ENCODE results near the gene OSTN.
A peak's percentile ranks its signal among the peaks of the same experiment; 100 is the strongest.

The OSTN gene

DNA sequence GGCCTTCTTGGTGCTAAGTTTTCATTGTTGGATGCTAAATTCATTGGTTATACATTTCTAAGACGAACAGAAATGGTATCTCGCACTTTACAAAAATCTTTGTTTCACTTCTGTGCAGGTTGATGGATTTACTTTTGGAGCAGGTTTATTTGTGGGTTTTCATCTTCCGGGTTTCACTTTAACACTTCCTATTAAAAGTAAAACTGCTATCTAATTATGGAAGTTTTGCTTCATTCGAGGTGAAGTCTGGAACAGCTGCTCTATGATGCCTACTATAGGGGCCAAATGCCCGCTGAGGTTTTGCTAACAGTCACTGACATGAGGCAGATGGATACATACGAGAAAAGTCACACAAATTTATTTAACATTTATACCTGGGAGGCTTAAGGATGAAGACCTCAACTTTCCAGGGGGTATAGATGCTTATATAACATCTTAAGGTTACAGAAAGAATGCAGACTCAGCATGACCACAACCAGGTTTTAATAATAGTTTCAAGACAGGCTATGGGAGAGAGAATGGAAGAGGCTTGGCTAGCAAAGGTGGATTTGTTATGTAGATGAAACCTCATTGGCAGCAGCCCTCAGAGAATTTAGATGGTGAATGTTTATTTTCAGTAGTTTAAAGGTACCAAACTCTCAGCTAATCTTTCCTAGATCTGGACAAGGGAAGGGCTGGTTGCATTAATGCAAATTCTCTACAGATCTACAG, 54.2 kb downstream of the OSTN start:
- no peaks in the 10 kb centered on the region for H3K9me3 ChIP-seq (ENCODE audit: control insufficient read depth, insufficient read depth, low read length)
- H3K36me3 ChIP-seq (ENCODE audit: control insufficient read depth, insufficient read depth, low read length), result no peaks in the 10 kb centered on the region
- H3K27me3 ChIP-seq (ENCODE audit: control insufficient read depth, insufficient read depth, low read length), result no peaks in the 10 kb centered on the region
- peak overlapping the region; percentile 73 for H3K27ac ChIP-seq (ENCODE audit: low read depth, low read length)
- no peak overlapping the region for H3K9ac ChIP-seq (ENCODE audit: low read depth, low read length)
- H3K4me3 ChIP-seq (ENCODE audit: low read depth, low read length), result peak overlapping the region; percentile 3; the same call in 1 of the 2 replicates
- peaks cover 62% of the 10 kb centered on the region for H3K4me1 ChIP-seq (ENCODE audit: control insufficient read depth, insufficient read depth, low read length)

DNA sequence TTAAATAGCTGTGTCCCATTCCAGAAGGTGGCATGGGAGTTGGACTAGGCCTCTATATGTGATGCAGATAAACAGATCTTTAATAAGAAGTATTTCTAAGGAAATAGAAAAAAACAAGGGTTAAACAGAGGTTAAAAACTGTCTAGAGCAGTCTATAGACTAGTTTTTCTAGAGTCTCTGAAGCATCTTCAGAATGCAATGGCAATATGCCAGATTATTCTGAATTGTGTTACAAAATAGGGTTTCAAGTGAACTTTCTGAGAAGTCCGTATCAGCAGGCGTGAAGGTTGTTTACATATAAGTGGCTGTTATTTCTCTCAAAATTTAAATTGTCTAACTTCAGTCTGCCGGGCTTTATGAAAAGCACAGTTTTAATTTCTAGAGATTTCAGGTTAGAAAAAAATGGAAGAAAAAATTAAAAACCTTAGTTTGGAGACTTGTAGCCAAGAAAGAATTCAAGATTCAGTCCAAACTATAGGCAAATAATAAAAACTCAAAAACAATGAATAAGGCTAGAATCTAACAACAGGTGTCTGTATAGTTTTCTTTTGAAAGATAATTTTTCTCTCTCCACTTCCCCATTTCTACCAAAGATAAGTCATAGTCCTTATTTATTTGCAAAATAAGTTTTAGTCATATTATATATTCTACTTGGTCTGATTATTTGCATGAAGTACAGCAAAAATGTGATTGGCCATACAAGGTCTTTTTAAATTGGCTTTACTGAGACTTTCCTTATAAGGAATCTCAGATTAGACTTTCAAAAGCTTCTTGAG, 55.2 kb downstream of the OSTN start:
- no peak overlapping the region for H3K9ac ChIP-seq (ENCODE audit: low read depth, low read length)
- H3K27me3 ChIP-seq (ENCODE audit: control insufficient read depth, insufficient read depth, low read length), result no peaks in the 10 kb centered on the region
- peak overlapping the region; percentile 71 for H3K27ac ChIP-seq (ENCODE audit: low read depth, low read length)
- H3K9me3 ChIP-seq (ENCODE audit: control insufficient read depth, insufficient read depth, low read length), result no peaks in the 10 kb centered on the region
- no peak overlapping the region for H3K4me3 ChIP-seq (ENCODE audit: low read depth, low read length)
- peaks cover 69% of the 10 kb centered on the region for H3K4me1 ChIP-seq (ENCODE audit: control insufficient read depth, insufficient read depth, low read length)
- no peaks in the 10 kb centered on the region for H3K36me3 ChIP-seq (ENCODE audit: control insufficient read depth, insufficient read depth, low read length)

GRCh38 chr3:191255156-191255555, 56.1 kb downstream of the OSTN start:
- H3K27me3 ChIP-seq (ENCODE audit: control insufficient read depth, insufficient read depth, low read length), result no peaks in the 10 kb centered on the region
- H3K4me3 ChIP-seq (ENCODE audit: low read depth, low read length), result no peak overlapping the region
- H3K27ac ChIP-seq (ENCODE audit: low read depth, low read length), result no peak overlapping the region
- H3K4me1 ChIP-seq (ENCODE audit: control insufficient read depth, insufficient read depth, low read length), result peaks cover 61% of the 10 kb centered on the region
- no peaks in the 10 kb centered on the region for H3K9me3 ChIP-seq (ENCODE audit: control insufficient read depth, insufficient read depth, low read length)
- H3K36me3 ChIP-seq (ENCODE audit: control insufficient read depth, insufficient read depth, low read length), result no peaks in the 10 kb centered on the region
- H3K9ac ChIP-seq (ENCODE audit: low read depth, low read length), result no peak overlapping the region

DNA sequence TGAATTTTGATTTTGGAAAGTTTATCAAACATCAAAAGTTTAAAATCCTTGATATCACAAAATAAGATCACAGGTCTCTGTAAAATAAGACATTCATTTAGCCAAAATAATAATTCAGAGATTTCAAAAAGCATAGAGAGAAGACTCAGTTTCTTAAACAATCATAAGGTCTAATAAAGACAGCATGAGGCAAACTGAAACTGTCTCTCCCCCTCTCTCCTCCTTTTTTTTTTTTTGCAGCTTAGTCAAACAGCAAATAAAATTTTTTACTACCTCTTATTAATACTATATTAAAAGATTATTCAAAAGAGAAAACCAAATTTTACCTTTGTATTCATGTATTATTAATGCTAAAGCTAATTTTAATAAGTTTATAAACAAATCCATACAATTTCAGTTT, 57.4 kb downstream of the OSTN start:
- H3K9ac ChIP-seq (ENCODE audit: low read depth, low read length), result no peak overlapping the region
- no peak overlapping the region for H3K4me3 ChIP-seq (ENCODE audit: low read depth, low read length)
- no peaks in the 10 kb centered on the region for H3K27me3 ChIP-seq (ENCODE audit: control insufficient read depth, insufficient read depth, low read length)
- no peaks in the 10 kb centered on the region for H3K9me3 ChIP-seq (ENCODE audit: control insufficient read depth, insufficient read depth, low read length)
- peaks cover 74% of the 10 kb centered on the region for H3K4me1 ChIP-seq (ENCODE audit: control insufficient read depth, insufficient read depth, low read length)
- no peaks in the 10 kb centered on the region for H3K36me3 ChIP-seq (ENCODE audit: control insufficient read depth, insufficient read depth, low read length)
- H3K27ac ChIP-seq (ENCODE audit: low read depth, low read length), result no peak overlapping the region

GRCh38 chr3:191257286-191257685, 58.2 kb downstream of the OSTN start:
- Histone ChIP-seq H3K4me1 (ENCODE audit: control insufficient read depth, insufficient read depth, low read length) (peaks cover 75% of the 10 kb centered on the region), H3K36me3 (ENCODE audit: control insufficient read depth, insufficient read depth, low read length) (no peaks in the 10 kb centered on the region)

DNA sequence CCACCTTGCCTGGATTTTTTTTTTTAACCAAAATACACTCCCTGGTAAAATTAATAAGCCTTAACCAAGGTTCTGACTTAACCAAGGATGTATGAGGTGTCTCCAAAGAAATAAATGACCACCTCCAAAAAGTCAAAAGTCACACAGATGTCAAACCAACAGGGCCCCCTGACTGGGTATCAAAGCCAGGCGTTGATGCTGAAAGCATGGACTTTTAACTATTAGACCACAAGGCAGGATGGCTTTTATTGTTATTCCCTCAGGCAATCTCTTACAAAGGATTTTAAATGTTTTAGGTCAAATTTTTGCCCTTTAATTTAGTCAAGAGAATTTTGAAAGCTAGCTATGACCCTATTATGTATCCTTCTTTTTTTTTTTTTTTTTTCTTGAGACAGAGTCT, 60.4 kb downstream of the OSTN start:
- Histone ChIP-seq H3K9ac (ENCODE audit: low read depth, low read length) (no peak overlapping the region), H3K9me3 (ENCODE audit: control insufficient read depth, insufficient read depth, low read length) (no peaks in the 10 kb centered on the region), H3K4me3 (ENCODE audit: low read depth, low read length) (no peak overlapping the region), H3K27ac (ENCODE audit: low read depth, low read length) (no peak overlapping the region), H3K27me3 (ENCODE audit: control insufficient read depth, insufficient read depth, low read length) (no peaks in the 10 kb centered on the region), H3K36me3 (ENCODE audit: control insufficient read depth, insufficient read depth, low read length) (no peaks in the 10 kb centered on the region), H3K4me1 (ENCODE audit: control insufficient read depth, insufficient read depth, low read length) (peaks cover 54% of the 10 kb centered on the region)

More at GRCh38 chr3:191257286-191257685, 58.2 kb downstream of the OSTN start:
- Histone ChIP-seq H3K27me3 (ENCODE audit: control insufficient read depth, insufficient read depth, low read length) (no peaks in the 10 kb centered on the region), H3K9ac (ENCODE audit: low read depth, low read length) (no peak overlapping the region), H3K4me3 (ENCODE audit: low read depth, low read length) (no peak overlapping the region), H3K9me3 (ENCODE audit: control insufficient read depth, insufficient read depth, low read length) (no peaks in the 10 kb centered on the region), H3K27ac (ENCODE audit: low read depth, low read length) (no peak overlapping the region)

DNA sequence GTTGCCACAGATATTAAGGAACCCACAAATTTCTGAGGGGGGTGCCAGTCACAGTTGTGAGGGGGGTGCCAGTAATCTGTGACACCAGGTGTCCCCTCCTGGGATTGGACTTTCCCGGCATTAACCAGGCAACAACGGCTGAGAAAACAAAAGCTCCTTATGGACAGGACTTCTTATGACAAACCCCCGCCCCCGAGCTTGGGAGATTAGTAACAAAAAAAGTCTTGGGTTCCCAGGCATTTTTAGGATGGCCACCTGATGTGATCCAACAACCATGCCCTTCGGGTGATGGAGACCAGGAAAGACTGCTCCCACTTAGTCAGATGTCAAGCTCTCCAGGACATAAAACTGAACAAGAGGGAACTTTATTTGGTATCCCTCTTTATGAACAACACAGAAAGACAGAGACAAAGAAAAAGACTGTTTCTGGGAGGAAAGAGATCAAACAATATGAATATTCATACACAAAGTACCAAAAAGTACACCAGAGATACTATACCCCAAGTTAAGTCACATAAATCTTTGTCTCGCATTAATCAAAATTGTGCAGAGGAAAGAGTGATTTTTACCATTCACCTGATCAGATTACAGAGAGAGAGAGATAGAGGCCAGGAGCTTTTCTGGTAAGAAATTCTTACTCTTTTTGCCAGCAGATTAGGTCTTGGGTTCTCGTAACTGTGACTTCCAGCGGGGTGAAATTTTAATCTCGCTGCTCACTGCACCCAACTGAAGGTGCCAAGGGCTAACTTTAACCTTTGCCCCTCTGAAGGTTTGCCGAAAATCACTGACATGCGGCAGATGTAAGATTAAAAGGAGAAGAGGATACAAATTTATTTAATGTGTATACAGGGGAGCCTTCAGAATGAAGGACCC, 61.6 kb downstream of the OSTN start:
- Histone ChIP-seq H3K27ac (ENCODE audit: low read depth, low read length) (peak overlapping the region; percentile 75), H3K27me3 (ENCODE audit: control insufficient read depth, insufficient read depth, low read length) (no peaks in the 10 kb centered on the region), H3K4me1 (ENCODE audit: control insufficient read depth, insufficient read depth, low read length) (peaks cover 42% of the 10 kb centered on the region), H3K9ac (ENCODE audit: low read depth, low read length) (no peak overlapping the region), H3K36me3 (ENCODE audit: control insufficient read depth, insufficient read depth, low read length) (no peaks in the 10 kb centered on the region), H3K9me3 (ENCODE audit: control insufficient read depth, insufficient read depth, low read length) (no peaks in the 10 kb centered on the region), H3K4me3 (ENCODE audit: low read depth, low read length) (no peak overlapping the region)

DNA sequence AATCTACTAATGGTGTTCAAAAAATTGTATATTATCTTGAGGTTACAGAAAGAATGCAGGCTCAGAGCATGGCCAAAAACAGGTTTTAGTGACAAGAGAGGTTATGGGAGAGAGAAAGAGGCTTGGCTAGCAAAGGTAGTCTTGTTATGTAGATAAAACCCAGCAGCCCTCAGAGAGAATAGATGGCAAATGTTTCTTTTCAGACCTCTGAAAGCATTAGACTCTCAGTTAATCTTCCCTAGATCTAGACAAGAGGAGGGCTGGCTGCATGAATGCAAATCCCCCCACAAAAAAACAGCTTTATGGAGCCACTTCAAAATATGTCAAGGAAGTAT, 62.2 kb downstream of the OSTN start:
- H3K9me3 ChIP-seq (ENCODE audit: control insufficient read depth, insufficient read depth, low read length), result no peaks in the 10 kb centered on the region
- no peaks in the 10 kb centered on the region for H3K36me3 ChIP-seq (ENCODE audit: control insufficient read depth, insufficient read depth, low read length)
- peak overlapping the region; percentile 75 for H3K27ac ChIP-seq (ENCODE audit: low read depth, low read length)
- H3K4me3 ChIP-seq (ENCODE audit: low read depth, low read length), result no peak overlapping the region
- H3K9ac ChIP-seq (ENCODE audit: low read depth, low read length), result no peak overlapping the region
- H3K4me1 ChIP-seq (ENCODE audit: control insufficient read depth, insufficient read depth, low read length), result peaks cover 41% of the 10 kb centered on the region
- H3K27me3 ChIP-seq (ENCODE audit: control insufficient read depth, insufficient read depth, low read length), result no peaks in the 10 kb centered on the region

DNA sequence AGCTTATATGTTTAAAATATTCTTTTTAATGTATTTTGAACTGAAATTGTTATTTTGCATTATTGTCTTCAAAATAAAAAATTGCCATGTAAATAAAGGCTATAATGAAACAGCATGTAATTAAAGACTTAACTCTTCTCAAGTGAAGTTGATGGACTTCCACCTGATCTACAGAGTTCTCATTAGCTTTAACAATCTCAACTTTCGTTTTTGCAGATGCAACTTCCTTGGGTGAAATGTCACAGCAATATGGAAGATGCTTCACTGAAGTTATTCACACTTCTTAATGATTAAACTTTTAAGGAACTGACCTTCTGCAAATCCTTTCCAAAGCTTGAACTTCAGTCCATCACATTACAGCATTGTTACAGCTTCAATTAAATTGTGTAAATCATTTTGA, 63.6 kb downstream of the OSTN start:
- Histone ChIP-seq H3K4me3 (ENCODE audit: low read depth, low read length) (no peak overlapping the region), H3K9ac (ENCODE audit: low read depth, low read length) (no peak overlapping the region), H3K9me3 (ENCODE audit: control insufficient read depth, insufficient read depth, low read length) (no peaks in the 10 kb centered on the region), H3K27me3 (ENCODE audit: control insufficient read depth, insufficient read depth, low read length) (no peaks in the 10 kb centered on the region), H3K27ac (ENCODE audit: low read depth, low read length) (no peak overlapping the region), H3K36me3 (ENCODE audit: control insufficient read depth, insufficient read depth, low read length) (no peaks in the 10 kb centered on the region), H3K4me1 (ENCODE audit: control insufficient read depth, insufficient read depth, low read length) (peaks cover 30% of the 10 kb centered on the region)

DNA sequence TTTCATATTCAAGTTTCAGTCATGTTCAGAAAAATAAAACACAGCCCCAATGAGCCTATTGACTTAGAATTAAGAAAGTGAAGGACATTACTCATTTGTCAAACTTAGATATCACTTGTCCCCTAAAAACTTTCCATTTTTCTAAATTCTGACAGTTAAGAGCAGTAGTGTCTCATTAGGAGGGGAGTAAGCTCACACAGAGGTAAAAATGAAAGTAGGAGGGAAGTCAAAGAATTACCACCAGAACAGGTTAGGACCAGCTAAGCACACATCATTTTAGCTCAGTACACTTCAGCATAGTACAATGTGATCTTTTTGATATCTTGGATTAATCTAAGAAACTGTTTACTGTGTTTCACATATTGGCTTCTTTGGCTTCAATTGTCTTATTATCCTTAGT, 64.3 kb downstream of the OSTN start:
- Histone ChIP-seq H3K4me1 (ENCODE audit: control insufficient read depth, insufficient read depth, low read length) (peaks cover 23% of the 10 kb centered on the region), H3K27ac (ENCODE audit: low read depth, low read length) (no peak overlapping the region), H3K27me3 (ENCODE audit: control insufficient read depth, insufficient read depth, low read length) (no peaks in the 10 kb centered on the region), H3K9me3 (ENCODE audit: control insufficient read depth, insufficient read depth, low read length) (no peaks in the 10 kb centered on the region), H3K4me3 (ENCODE audit: low read depth, low read length) (no peak overlapping the region), H3K9ac (ENCODE audit: low read depth, low read length) (no peak overlapping the region), H3K36me3 (ENCODE audit: control insufficient read depth, insufficient read depth, low read length) (no peaks in the 10 kb centered on the region)

GRCh38 chr3:191263850-191264249, 64.8 kb downstream of the OSTN start:
- H3K9me3 ChIP-seq (ENCODE audit: control insufficient read depth, insufficient read depth, low read length), result no peaks in the 10 kb centered on the region
- H3K27me3 ChIP-seq (ENCODE audit: control insufficient read depth, insufficient read depth, low read length), result no peaks in the 10 kb centered on the region
- H3K4me1 ChIP-seq (ENCODE audit: control insufficient read depth, insufficient read depth, low read length), result peaks cover 18% of the 10 kb centered on the region
- H3K36me3 ChIP-seq (ENCODE audit: control insufficient read depth, insufficient read depth, low read length), result no peaks in the 10 kb centered on the region
- no peak overlapping the region for H3K9ac ChIP-seq (ENCODE audit: low read depth, low read length)
- no peak overlapping the region for H3K27ac ChIP-seq (ENCODE audit: low read depth, low read length)
- no peak overlapping the region for H3K4me3 ChIP-seq (ENCODE audit: low read depth, low read length)
